ENCODE data around the gene C11orf68.

C11orf68 gene

DNA sequence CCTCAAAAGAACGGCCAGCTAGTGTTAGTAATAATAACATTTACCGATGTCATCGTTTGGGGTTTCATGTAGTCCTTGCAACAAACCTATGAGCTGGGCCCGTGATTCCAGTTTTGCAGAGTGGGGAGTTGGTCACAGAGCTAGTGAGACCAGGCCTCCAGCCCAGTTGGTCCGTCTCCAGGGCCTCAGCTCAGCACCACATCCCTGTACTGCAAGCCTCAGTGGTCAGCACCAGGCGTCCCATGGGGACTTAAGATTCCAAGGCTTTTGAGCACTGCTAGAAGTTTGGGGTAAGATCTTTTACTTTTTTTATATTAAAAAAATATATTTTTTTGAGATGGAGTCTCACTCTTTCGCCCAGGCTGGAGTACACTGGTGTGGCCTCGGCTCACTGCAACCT is 25.3 kb upstream of the C11orf68 start:
- H2AFZ ChIP-seq (ENCODE audit: low read length, unreplicated experiment) = no peak overlapping the region
- H3K27me3 ChIP-seq (ENCODE audit: insufficient read depth, low read length) = no peaks in the 10 kb centered on the region
- H3K4me1 ChIP-seq (ENCODE audit: control insufficient read depth, insufficient read depth, low read length, unreplicated experiment) = peaks cover 12% of the 10 kb centered on the region
- H3K4me3 ChIP-seq (ENCODE audit: low read depth, low read length) = no peak overlapping the region
- no peaks in the 10 kb centered on the region for H3K79me2 ChIP-seq (ENCODE audit: control insufficient read depth, insufficient read depth, low read length, unreplicated experiment)
- H3K27ac ChIP-seq (ENCODE audit: low read depth, low read length) = no peak overlapping the region
- no peaks in the 10 kb centered on the region for H3K36me3 ChIP-seq (ENCODE audit: insufficient read depth, low read length)

DNA sequence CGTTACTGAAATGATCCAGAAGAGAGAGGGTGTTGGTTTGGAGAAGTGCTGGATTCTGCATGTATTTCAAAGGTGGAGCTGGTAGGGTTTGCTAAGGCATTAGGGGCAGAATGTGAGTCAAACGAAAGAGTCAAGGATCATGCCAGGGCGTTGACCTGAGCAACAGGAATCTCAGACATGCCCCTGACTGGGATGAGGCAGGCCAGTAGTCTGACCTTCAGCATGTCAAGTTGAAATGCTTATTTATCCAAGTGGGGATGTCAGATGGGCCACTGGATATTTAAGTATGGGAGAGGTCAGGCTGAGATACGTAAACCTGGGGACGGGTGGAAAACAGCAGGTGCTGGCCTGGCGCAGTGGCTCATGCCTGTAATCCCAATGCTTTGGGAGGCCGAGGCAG is 23.7 kb upstream of the C11orf68 start:
- H3K79me2 ChIP-seq (ENCODE audit: control insufficient read depth, insufficient read depth, low read length, unreplicated experiment) = no peaks in the 10 kb centered on the region
- H3K4me1 ChIP-seq (ENCODE audit: control insufficient read depth, insufficient read depth, low read length, unreplicated experiment) = peaks cover 12% of the 10 kb centered on the region
- H3K36me3 ChIP-seq (ENCODE audit: insufficient read depth, low read length) = no peaks in the 10 kb centered on the region
- H3K27me3 ChIP-seq (ENCODE audit: insufficient read depth, low read length) = no peaks in the 10 kb centered on the region
- no peak overlapping the region for H2AFZ ChIP-seq (ENCODE audit: low read length, unreplicated experiment)
- no peak overlapping the region for H3K27ac ChIP-seq (ENCODE audit: low read depth, low read length)
- H3K4me3 ChIP-seq (ENCODE audit: low read depth, low read length) = no peak overlapping the region

GRCh38 chr11:65941720-65942310 is 23.0 kb upstream of the C11orf68 start:
- no peak overlapping the region; the same call in 1 of the 2 replicates for H3K4me3 ChIP-seq (ENCODE audit: low read depth, low read length)
- H2AFZ ChIP-seq (ENCODE audit: low read length, unreplicated experiment) = peak overlapping the region; percentile 79
- H3K4me1 ChIP-seq (ENCODE audit: control insufficient read depth, insufficient read depth, low read length, unreplicated experiment) = peaks cover 12% of the 10 kb centered on the region
- H3K36me3 ChIP-seq (ENCODE audit: insufficient read depth, low read length) = no peaks in the 10 kb centered on the region
- no peaks in the 10 kb centered on the region for H3K79me2 ChIP-seq (ENCODE audit: control insufficient read depth, insufficient read depth, low read length, unreplicated experiment)
- no peaks in the 10 kb centered on the region for H3K27me3 ChIP-seq (ENCODE audit: insufficient read depth, low read length)
- peak overlapping the region; percentile 62 for H3K27ac ChIP-seq (ENCODE audit: low read depth, low read length)

DNA sequence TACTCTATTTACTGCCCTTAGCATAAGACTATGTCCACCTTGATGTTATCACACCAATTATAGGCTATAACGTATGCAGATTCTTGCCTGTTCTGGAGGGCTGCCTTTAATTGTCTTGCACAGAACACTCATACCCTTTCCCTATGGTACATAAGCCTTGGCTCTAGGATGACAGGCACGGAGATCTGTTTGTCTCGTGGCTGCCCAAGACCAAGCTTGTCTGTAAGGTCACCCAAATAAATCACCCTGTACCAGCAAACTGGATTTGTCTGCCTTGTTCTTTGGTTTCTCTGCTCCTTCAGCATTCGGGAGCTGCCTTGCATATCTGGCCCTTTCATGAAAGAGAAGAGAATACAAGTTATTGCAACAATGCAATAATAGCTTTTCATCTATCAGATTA is 18.9 kb upstream of the C11orf68 start:
- Histone ChIP-seq H3K4me1 (ENCODE audit: control insufficient read depth, insufficient read depth, low read length, unreplicated experiment) (peaks cover 12% of the 10 kb centered on the region), H2AFZ (ENCODE audit: low read length, unreplicated experiment) (no peak overlapping the region), H3K27me3 (ENCODE audit: insufficient read depth, low read length) (no peaks in the 10 kb centered on the region), H3K4me3 (ENCODE audit: low read depth, low read length) (no peak overlapping the region), H3K79me2 (ENCODE audit: control insufficient read depth, insufficient read depth, low read length, unreplicated experiment) (no peaks in the 10 kb centered on the region), H3K27ac (ENCODE audit: low read depth, low read length) (no peak overlapping the region), H3K36me3 (ENCODE audit: insufficient read depth, low read length) (no peaks in the 10 kb centered on the region)

DNA sequence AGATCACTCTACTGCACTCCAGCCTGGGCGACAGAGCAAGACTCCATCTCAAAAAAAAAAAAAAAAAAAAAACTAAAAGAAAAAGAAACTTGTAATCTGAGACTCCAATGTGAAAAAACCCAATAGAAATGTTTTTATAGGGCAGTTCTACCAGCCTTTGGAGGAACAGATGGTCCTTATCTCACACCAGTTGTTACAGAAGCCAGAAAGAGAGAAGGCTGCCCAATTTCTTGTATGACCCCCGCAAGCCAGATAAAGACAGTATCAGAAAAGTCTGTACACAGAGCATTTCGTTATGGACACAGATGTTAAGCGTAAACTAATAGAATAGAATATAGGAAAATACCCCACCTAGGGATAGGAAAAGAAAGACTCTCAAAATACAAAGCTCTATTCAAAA is 15.2 kb upstream of the C11orf68 start:
- no peaks in the 10 kb centered on the region for H3K4me1 ChIP-seq (ENCODE audit: control insufficient read depth, insufficient read depth, low read length, unreplicated experiment)
- no peak overlapping the region for H3K4me3 ChIP-seq (ENCODE audit: low read depth, low read length)
- H3K27me3 ChIP-seq (ENCODE audit: insufficient read depth, low read length) = no peaks in the 10 kb centered on the region
- no peaks in the 10 kb centered on the region for H3K36me3 ChIP-seq (ENCODE audit: insufficient read depth, low read length)
- no peaks in the 10 kb centered on the region for H3K79me2 ChIP-seq (ENCODE audit: control insufficient read depth, insufficient read depth, low read length, unreplicated experiment)
- H3K27ac ChIP-seq (ENCODE audit: low read depth, low read length) = no peak overlapping the region
- no peak overlapping the region for H2AFZ ChIP-seq (ENCODE audit: low read length, unreplicated experiment)

GRCh38 chr11:65932558-65932919 is 13.7 kb upstream of the C11orf68 start:
- no peaks in the 10 kb centered on the region for H3K79me2 ChIP-seq (ENCODE audit: control insufficient read depth, insufficient read depth, low read length, unreplicated experiment)
- H3K27me3 ChIP-seq (ENCODE audit: insufficient read depth, low read length) = no peaks in the 10 kb centered on the region
- peaks cover 7% of the 10 kb centered on the region for H3K4me1 ChIP-seq (ENCODE audit: control insufficient read depth, insufficient read depth, low read length, unreplicated experiment)
- no peaks in the 10 kb centered on the region for H3K36me3 ChIP-seq (ENCODE audit: insufficient read depth, low read length)
- H2AFZ ChIP-seq (ENCODE audit: low read length, unreplicated experiment) = no peak overlapping the region
- no peak overlapping the region for H3K4me3 ChIP-seq (ENCODE audit: low read depth, low read length)
- no peak overlapping the region for H3K27ac ChIP-seq (ENCODE audit: low read depth, low read length)

- Histone ChIP-seq H3K79me2 (ENCODE audit: control insufficient read depth, insufficient read depth, low read length, unreplicated experiment) (no peaks in the 10 kb centered on the region), H3K27ac (ENCODE audit: low read depth, low read length) (no peak overlapping the region)
These were observed 13.1 kb upstream of the C11orf68 start for GRCh38 chr11:65931773-65932557.

GRCh38 chr11:65928667-65929066 is 9.8 kb upstream of the C11orf68 start:
- no peak overlapping the region for H2AFZ ChIP-seq (ENCODE audit: low read length, unreplicated experiment)
- H3K4me1 ChIP-seq (ENCODE audit: control insufficient read depth, insufficient read depth, low read length, unreplicated experiment) = peaks cover 9% of the 10 kb centered on the region
- H3K4me3 ChIP-seq (ENCODE audit: low read depth, low read length) = no peak overlapping the region
- no peaks in the 10 kb centered on the region for H3K79me2 ChIP-seq (ENCODE audit: control insufficient read depth, insufficient read depth, low read length, unreplicated experiment)
- H3K27ac ChIP-seq (ENCODE audit: low read depth, low read length) = peak overlapping the region; percentile 47; the same call in 1 of the 2 replicates
- H3K27me3 ChIP-seq (ENCODE audit: insufficient read depth, low read length) = no peaks in the 10 kb centered on the region
- H3K36me3 ChIP-seq (ENCODE audit: insufficient read depth, low read length) = no peaks in the 10 kb centered on the region

More at GRCh38 chr11:65931773-65932557, 13.1 kb upstream of the C11orf68 start:
- no peaks in the 10 kb centered on the region for H3K36me3 ChIP-seq (ENCODE audit: insufficient read depth, low read length)
- H2AFZ ChIP-seq (ENCODE audit: low read length, unreplicated experiment) = no peak overlapping the region
- H3K4me1 ChIP-seq (ENCODE audit: control insufficient read depth, insufficient read depth, low read length, unreplicated experiment) = peaks cover 9% of the 10 kb centered on the region
- no peaks in the 10 kb centered on the region for H3K27me3 ChIP-seq (ENCODE audit: insufficient read depth, low read length)
- H3K4me3 ChIP-seq (ENCODE audit: low read depth, low read length) = no peak overlapping the region

DNA sequence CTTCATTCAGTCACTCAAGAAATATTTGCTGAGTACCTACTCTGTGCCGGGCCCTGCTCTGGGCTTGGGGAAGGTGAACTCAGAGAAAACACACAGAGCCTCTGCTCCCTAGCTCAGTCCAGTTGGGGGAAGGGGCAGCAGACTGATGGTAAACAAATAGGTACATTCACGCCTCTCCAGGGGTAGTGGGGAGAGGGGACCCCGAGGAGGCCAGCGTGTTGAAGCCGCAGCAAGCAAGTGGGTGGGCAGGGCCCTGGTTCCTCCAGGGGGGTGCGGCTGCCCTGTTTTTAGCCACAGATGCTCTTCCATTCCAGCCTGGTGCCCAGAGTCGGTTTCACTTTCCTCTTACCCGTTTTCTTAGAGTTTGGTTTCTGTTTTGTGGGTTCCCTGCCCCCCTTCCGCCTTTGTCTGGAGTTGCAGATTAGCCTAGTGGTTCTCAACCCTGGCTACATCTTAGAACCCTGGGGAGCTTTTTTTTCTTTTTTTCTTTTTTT is 9.1 kb upstream of the C11orf68 start:
- 0 out of 2 replicates have a peak, but pooled peaks cover 6% of the 10 kb centered on the region for H3K36me3 ChIP-seq (ENCODE audit: insufficient read depth, low read length)
- no peaks in the 10 kb centered on the region for H3K27me3 ChIP-seq (ENCODE audit: insufficient read depth, low read length)
- no peak overlapping the region for H3K4me3 ChIP-seq (ENCODE audit: low read depth, low read length)
- peaks cover 9% of the 10 kb centered on the region for H3K4me1 ChIP-seq (ENCODE audit: control insufficient read depth, insufficient read depth, low read length, unreplicated experiment)
- no peaks in the 10 kb centered on the region for H3K79me2 ChIP-seq (ENCODE audit: control insufficient read depth, insufficient read depth, low read length, unreplicated experiment)
- H3K27ac ChIP-seq (ENCODE audit: low read depth, low read length) = peak overlapping the region; percentile 47
- peak overlapping the region; percentile 50 for H2AFZ ChIP-seq (ENCODE audit: low read length, unreplicated experiment)

GRCh38 chr11:65925397-65925796 is 6.5 kb upstream of the C11orf68 start:
- Histone ChIP-seq H3K27ac (ENCODE audit: low read depth, low read length) (no peak overlapping the region), H3K4me3 (ENCODE audit: low read depth, low read length) (no peak overlapping the region), H3K27me3 (ENCODE audit: insufficient read depth, low read length) (no peaks in the 10 kb centered on the region), H2AFZ (ENCODE audit: low read length, unreplicated experiment) (no peak overlapping the region), H3K4me1 (ENCODE audit: control insufficient read depth, insufficient read depth, low read length, unreplicated experiment) (peaks cover 22% of the 10 kb centered on the region), H3K36me3 (ENCODE audit: insufficient read depth, low read length) (peaks cover 17% of the 10 kb centered on the region), H3K79me2 (ENCODE audit: control insufficient read depth, insufficient read depth, low read length, unreplicated experiment) (peaks cover 20% of the 10 kb centered on the region)

- Histone ChIP-seq H3K27ac (ENCODE audit: low read depth, low read length) (no peak overlapping the region), H3K27me3 (ENCODE audit: insufficient read depth, low read length) (no peaks in the 10 kb centered on the region), H3K36me3 (ENCODE audit: insufficient read depth, low read length) (peaks cover 17% of the 10 kb centered on the region), H2AFZ (ENCODE audit: low read length, unreplicated experiment) (no peak overlapping the region), H3K79me2 (ENCODE audit: control insufficient read depth, insufficient read depth, low read length, unreplicated experiment) (peaks cover 43% of the 10 kb centered on the region), H3K4me3 (ENCODE audit: low read depth, low read length) (no peak overlapping the region), H3K4me1 (ENCODE audit: control insufficient read depth, insufficient read depth, low read length, unreplicated experiment) (peaks cover 21% of the 10 kb centered on the region)
These were observed 3.7 kb upstream of the C11orf68 start for GRCh38 chr11:65922565-65922964.

Data from ACC112 (cell line).